ENCODE measurements around the gene HNRNPL.

- TF ChIP-seq CTCF (IDR thresholded peaks at IDR 0.05), result no peak
- TF ChIP-seq POLR2AphosphoS5 (IDR thresholded peaks at IDR 0.05; ENCODE audit: low read depth, low read length), result no peak
Observed at GRCh38 chr19:38788478-38789243, 61.1 kb downstream of the HNRNPL start, which contains the start of gene LGALS7B.

Measured in Panc1 (cell line).